Stimulated activated CD8-positive, alpha-beta memory T cell treated with anti-CD3 and anti-CD28 coated beads, Interleukin-7, amount 100 ng/mL, for 24 hours (primary cell): ENCODE measurements around the gene MYO10.

Experiments used
- DNase-seq: peaks from one replicate; pipeline ENCODE4 v3.0.0-alpha.2; 2020; ENCODE audit warnings: low read depth

The MYO10 gene

GRCh38 chr5:16916262-16916878, 19.7 kb downstream of the MYO10 start:
- no peak for DNase-seq

GRCh38 chr5:16914584-16914983, 21.5 kb downstream of the MYO10 start:
- DNase-seq: no peak

GRCh38 chr5:16914108-16914435, 22.0 kb downstream of the MYO10 start:
- no peak for DNase-seq

GRCh38 chr5:16913187-16914107, 22.6 kb downstream of the MYO10 start:
- no peak for DNase-seq

- no peak for DNase-seq
These were observed 24.0 kb downstream of the MYO10 start for GRCh38 chr5:16912080-16912479.

GRCh38 chr5:16909464-16909863, 26.6 kb downstream of the MYO10 start:
- DNase-seq: no peak

GRCh38 chr5:16907270-16907669, 28.8 kb downstream of the MYO10 start:
- no peak for DNase-seq

- DNase-seq: no peak
These were observed 29.8 kb downstream of the MYO10 start for GRCh38 chr5:16906255-16906654.

GRCh38 chr5:16903480-16904300, 32.4 kb downstream of the MYO10 start:
- DNase-seq: no peak

GRCh38 chr5:16902846-16903245, 33.2 kb downstream of the MYO10 start:
- no peak for DNase-seq

GRCh38 chr5:16901021-16901644, 35.0 kb downstream of the MYO10 start:
- DNase-seq: no peak

- no peak for DNase-seq
These were observed 36.9 kb downstream of the MYO10 start for GRCh38 chr5:16899171-16899570.

- no peak for DNase-seq
These were observed 38.3 kb downstream of the MYO10 start for GRCh38 chr5:16897800-16898199.

GRCh38 chr5:16897284-16897704, 38.8 kb downstream of the MYO10 start:
- no peak for DNase-seq

GRCh38 chr5:16896767-16897166, 39.3 kb downstream of the MYO10 start:
- no peak for DNase-seq

- no peak for DNase-seq
These were observed 41.6 kb downstream of the MYO10 start for GRCh38 chr5:16894236-16895057.

GRCh38 chr5:16891033-16891432, 45.1 kb downstream of the MYO10 start:
- no peak for DNase-seq

- DNase-seq: no peak
These were observed 46.0 kb downstream of the MYO10 start for GRCh38 chr5:16889972-16890519.

GRCh38 chr5:16889203-16889971, 46.7 kb downstream of the MYO10 start:
- no peak for DNase-seq

- DNase-seq: no peak
These were observed 47.4 kb downstream of the MYO10 start for GRCh38 chr5:16888694-16889124.
